GM12878 (cell line): Measurements from ENCODE around the gene RPS16. TPM values are rescaled to one million over a fixed set of nuclear protein-coding genes. Genes with fewer than 3 reads are reported as not detected.

Source experiments
- BCL11A ChIP-seq: IDR thresholded peaks from 2 replicates; pipeline ENCODE4 v1.6.1; 2011; ENCODE audit warnings: low read depth, low read length
- BRCA1 ChIP-seq: IDR thresholded peaks from 2 replicates; pipeline ENCODE4 v1.6.1; 2011; ENCODE audit warnings: low read depth, low read length, improper control_type of control experiment
- CBFB ChIP-seq: IDR thresholded peaks from 2 replicates; pipeline ENCODE4 v1.6.1; 2016; ENCODE audit warnings: antibody characterized with exemption, low read depth
- ESRRA ChIP-seq: IDR thresholded peaks from 2 replicates; pipeline ENCODE4 v1.6.1; 2012; ENCODE audit warnings: mild to moderate bottlenecking, low read length, improper control_type of control experiment
- EZH2 ChIP-seq: IDR thresholded peaks from 2 replicates; pipeline ENCODE4 v1.6.1; 2012; ENCODE audit warnings: low read depth, mild to moderate bottlenecking, control low read depth, inconsistent platforms, low read length, borderline replicate concordance; ENCODE audit not compliant: control insufficient read depth
- GATAD2B ChIP-seq: fragments of 450-650 bp; conservative IDR thresholded peaks from 2 replicates; pipeline ENCODE4 v1.6.1; 2017; ENCODE audit warnings: low read depth, mild to moderate bottlenecking, moderate library complexity
- MTA3 ChIP-seq: IDR thresholded peaks from 2 replicates; pipeline ENCODE4 v1.6.1; 2012; ENCODE audit warnings: low read length, inconsistent platforms, borderline replicate concordance
- NR2F1 ChIP-seq: fragments of 450-650 bp; conservative IDR thresholded peaks from 2 replicates; pipeline ENCODE4 v1.6.1; 2017; ENCODE audit warnings: mild to moderate bottlenecking
- PAX5 ChIP-seq: IDR thresholded peaks from 2 replicates; pipeline ENCODE4 v1.6.1; 2011; ENCODE audit warnings: low read depth, low read length, borderline replicate concordance
- PKNOX1 ChIP-seq: fragments of 450-650 bp; IDR thresholded peaks from 2 replicates; pipeline ENCODE4 v1.6.1; 2016; ENCODE audit warnings: mild to moderate bottlenecking
- RELA ChIP-seq: fragments of 450-650 bp; IDR thresholded peaks from 2 replicates; pipeline ENCODE4 v1.8.0; 2014; ENCODE audit warnings: borderline replicate concordance; ENCODE audit not compliant: partially characterized antibody
- STAT1 ChIP-seq: fragments of 450-650 bp; conservative IDR thresholded peaks from 2 replicates; pipeline ENCODE4 v1.6.1; 2014; ENCODE audit warnings: antibody characterized with exemption, mild to moderate bottlenecking
- STAT3 ChIP-seq: IDR thresholded peaks from 2 replicates; pipeline ENCODE4 v1.6.1; 2011; ENCODE audit warnings: low read depth, low read length, improper control_type of control experiment
- SUPT20H ChIP-seq: IDR thresholded peaks from 2 replicates; pipeline ENCODE4 v1.6.1; 2011; ENCODE audit warnings: low read depth, mild to moderate bottlenecking, low read length, moderate library complexity, borderline replicate concordance; ENCODE audit not compliant: control insufficient read depth
- TBL1XR1 ChIP-seq: IDR thresholded peaks from 2 replicates; pipeline ENCODE4 v1.6.1; 2012; ENCODE audit warnings: low read depth, low read length, improper control_type of control experiment
- ZNF622 ChIP-seq: fragments of 450-650 bp; IDR thresholded peaks from 2 replicates; pipeline ENCODE4 v1.6.1; 2017; ENCODE audit warnings: mild to moderate bottlenecking, inconsistent platforms
- ZSCAN29 ChIP-seq: fragments of 450-650 bp; IDR thresholded peaks from 2 replicates; pipeline ENCODE4 v1.6.1; 2017; ENCODE audit warnings: mild to moderate bottlenecking, moderate library complexity
- polyA plus RNA-seq, 11 experiments: library from polyadenylated mRNA; depleted of rRNA in 4 of 11; unstranded in 6 of 11; stranded (reverse) in 5 of 11; fragments of >200 nt; fragmentation: Nextera tagmentation in 4 of 11; fragmentation: Illumina TruSeq in 1 of 11; extraction: Ambion mirVana in 4 of 11; extraction: Trizol in 1 of 11; gene quantifications; 1 replicate in 1 of 11; 2 replicates in 10 of 11; pipeline versions ENCODE4 v1.2.1 to v1.2.3, GENCODE V29; 2011 to 2016; ENCODE audit warnings: inconsistent platforms in 2 of 11, missing spikeins in 2 of 11, low read depth in 1 of 11
- total RNA-seq, 4 experiments: library from RNA; depleted of rRNA in 3 of 4; stranded (reverse); fragments of >200 nt in 3 of 4; fragmentation: Illumina TruSeq in 1 of 4; extraction: Trizol in 1 of 4; gene quantifications; 2 replicates each; pipeline versions ENCODE4 v1.2.1 to v1.2.3, GENCODE V29; 2013 to 2021
- TF ChIP-seq, protein P1 (sequence below): fragments of 450-650 bp; formaldehyde crosslinking; IDR thresholded peaks from 2 replicates; pipeline ENCODE4 v1.4.0; 2022; ENCODE audit warnings: mild to moderate bottlenecking, moderate library complexity
- TF ChIP-seq, protein P2 (sequence below): fragments of 450-650 bp; IDR thresholded peaks from 2 replicates; pipeline ENCODE4 v1.6.1; 2017; ENCODE audit warnings: mild to moderate bottlenecking
- TF ChIP-seq, protein P3 (sequence below): IDR thresholded peaks from 2 replicates; pipeline ENCODE4 v1.6.1; 2011; ENCODE audit warnings: low read depth, mild to moderate bottlenecking, low read length, moderate library complexity, borderline replicate concordance; ENCODE audit errors: extremely low read depth
- TF ChIP-seq, protein P4 (sequence below): fragments of 150-350 bp; IDR thresholded peaks from 2 replicates; pipeline ENCODE4 v1.6.1; 2014; ENCODE audit warnings: mild to moderate bottlenecking, low read depth, low read length

The RPS16 gene
- total and polyA plus RNA-seq, 10 of the 15 experiments (the other 5 are each of a cell fraction or from before 2014, with no cell fraction given): 148 to 4,810 (median 2,343) TPM

DNA sequence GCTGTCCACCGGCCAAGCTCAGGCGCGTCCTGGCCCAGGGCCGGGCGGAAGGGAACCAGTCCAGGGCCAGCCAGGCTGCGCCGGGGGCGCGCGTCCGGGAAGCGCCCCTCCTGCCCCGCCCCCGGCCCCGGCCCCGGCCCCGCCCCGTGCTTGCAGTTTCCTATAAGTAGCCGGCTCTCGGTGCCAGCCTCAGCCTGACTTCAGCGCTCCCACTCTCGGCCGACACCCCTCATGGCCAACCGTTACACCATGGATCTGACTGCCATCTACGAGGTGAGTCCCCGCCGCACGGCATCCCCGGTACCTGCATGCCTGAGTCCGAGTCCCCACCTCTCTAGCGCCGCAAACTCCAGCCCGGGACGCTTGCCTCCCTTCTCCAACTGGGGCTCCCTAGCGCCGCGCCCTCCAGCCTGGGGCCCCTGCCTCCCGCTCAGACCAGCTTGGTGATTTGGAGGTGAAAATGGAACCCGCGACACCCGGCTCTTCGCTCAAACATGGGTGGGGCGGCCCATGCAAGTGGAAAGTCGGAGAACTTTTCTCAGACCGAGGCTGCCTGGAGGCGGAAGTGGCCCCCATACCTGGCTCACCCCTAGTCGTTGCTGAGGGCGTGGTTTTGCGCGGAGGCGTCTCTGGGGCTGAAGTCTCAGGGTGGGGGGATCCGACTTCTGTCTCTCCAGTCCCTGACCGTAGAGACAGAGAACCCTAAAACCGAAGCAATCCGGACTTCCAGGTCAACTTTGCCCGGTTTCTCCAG lies 28.9 kb downstream of the RPS16 start, which contains the start of gene ZFP36 (continued):
- TF ChIP-seq GATAD2B (peak; percentile 57; the same call in 1 of the 2 replicates), ZNF622 (no peak), BCL11A (no peak), TBL1XR1 (peak; percentile 48; the same call in 1 of the 2 replicates), CBFB (peak; percentile 93), STAT1 (0 out of 2 replicates have a peak, but pooled peaks have one; percentile 45), STAT3 (no peak), EZH2 (no peak), ZSCAN29 (peak; percentile 57; the same call in 1 of the 2 replicates), PKNOX1 (peak; percentile 9; the same call in 1 of the 2 replicates), RELA (no peak), MTA3 (no peak), NR2F1 (no peak), ESRRA (no peak), BRCA1 (no peak), SUPT20H (no peak), PAX5 (0 out of 2 replicates have a peak, but pooled peaks have one; percentile 14)
- TF ChIP-seq, protein P1, sequence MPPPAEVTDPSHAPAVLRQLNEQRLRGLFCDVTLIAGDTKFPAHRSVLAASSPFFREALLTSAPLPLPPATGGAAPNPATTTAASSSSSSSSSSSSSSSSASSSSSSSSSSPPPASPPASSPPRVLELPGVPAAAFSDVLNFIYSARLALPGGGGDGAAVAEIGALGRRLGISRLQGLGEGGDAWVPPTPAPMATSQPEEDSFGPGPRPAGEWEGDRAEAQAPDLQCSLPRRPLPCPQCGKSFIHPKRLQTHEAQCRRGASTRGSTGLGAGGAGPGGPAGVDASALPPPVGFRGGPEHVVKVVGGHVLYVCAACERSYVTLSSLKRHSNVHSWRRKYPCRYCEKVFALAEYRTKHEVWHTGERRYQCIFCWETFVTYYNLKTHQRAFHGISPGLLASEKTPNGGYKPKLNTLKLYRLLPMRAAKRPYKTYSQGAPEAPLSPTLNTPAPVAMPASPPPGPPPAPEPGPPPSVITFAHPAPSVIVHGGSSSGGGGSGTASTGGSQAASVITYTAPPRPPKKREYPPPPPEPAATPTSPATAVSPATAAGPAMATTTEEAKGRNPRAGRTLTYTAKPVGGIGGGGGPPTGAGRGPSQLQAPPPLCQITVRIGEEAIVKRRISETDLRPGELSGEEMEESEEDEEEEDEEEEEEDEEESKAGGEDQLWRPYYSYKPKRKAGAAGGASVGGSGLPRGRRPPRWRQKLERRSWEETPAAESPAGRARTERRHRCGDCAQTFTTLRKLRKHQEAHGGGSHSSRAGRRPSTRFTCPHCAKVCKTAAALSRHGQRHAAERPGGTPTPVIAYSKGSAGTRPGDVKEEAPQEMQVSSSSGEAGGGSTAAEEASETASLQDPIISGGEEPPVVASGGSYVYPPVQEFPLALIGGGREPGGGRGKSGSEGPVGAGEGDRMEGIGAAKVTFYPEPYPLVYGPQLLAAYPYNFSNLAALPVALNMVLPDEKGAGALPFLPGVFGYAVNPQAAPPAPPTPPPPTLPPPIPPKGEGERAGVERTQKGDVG (CRISPR knock-in tag): no peak
- TF ChIP-seq, protein P2, sequence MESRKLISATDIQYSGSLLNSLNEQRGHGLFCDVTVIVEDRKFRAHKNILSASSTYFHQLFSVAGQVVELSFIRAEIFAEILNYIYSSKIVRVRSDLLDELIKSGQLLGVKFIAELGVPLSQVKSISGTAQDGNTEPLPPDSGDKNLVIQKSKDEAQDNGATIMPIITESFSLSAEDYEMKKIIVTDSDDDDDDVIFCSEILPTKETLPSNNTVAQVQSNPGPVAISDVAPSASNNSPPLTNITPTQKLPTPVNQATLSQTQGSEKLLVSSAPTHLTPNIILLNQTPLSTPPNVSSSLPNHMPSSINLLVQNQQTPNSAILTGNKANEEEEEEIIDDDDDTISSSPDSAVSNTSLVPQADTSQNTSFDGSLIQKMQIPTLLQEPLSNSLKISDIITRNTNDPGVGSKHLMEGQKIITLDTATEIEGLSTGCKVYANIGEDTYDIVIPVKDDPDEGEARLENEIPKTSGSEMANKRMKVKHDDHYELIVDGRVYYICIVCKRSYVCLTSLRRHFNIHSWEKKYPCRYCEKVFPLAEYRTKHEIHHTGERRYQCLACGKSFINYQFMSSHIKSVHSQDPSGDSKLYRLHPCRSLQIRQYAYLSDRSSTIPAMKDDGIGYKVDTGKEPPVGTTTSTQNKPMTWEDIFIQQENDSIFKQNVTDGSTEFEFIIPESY: no peak
- TF ChIP-seq, protein P3, sequence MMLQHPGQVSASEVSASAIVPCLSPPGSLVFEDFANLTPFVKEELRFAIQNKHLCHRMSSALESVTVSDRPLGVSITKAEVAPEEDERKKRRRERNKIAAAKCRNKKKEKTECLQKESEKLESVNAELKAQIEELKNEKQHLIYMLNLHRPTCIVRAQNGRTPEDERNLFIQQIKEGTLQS: no peak
- TF ChIP-seq, protein P4, sequence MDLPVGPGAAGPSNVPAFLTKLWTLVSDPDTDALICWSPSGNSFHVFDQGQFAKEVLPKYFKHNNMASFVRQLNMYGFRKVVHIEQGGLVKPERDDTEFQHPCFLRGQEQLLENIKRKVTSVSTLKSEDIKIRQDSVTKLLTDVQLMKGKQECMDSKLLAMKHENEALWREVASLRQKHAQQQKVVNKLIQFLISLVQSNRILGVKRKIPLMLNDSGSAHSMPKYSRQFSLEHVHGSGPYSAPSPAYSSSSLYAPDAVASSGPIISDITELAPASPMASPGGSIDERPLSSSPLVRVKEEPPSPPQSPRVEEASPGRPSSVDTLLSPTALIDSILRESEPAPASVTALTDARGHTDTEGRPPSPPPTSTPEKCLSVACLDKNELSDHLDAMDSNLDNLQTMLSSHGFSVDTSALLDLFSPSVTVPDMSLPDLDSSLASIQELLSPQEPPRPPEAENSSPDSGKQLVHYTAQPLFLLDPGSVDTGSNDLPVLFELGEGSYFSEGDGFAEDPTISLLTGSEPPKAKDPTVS: 0 out of 2 replicates have a peak, but pooled peaks have one; percentile 7
